Activated CD4-positive, CD25-positive, alpha-beta regulatory T cell (primary cell): ENCODE measurements around the gene REXO5.
"Not testable (repeated sequence)": the region's sequence is repeated elsewhere in the genome, so short reads cannot be mapped to it uniquely, and the experiment has no call there.

Experiments used
- DNase-seq, 4 experiments: peaks; one replicate each; lab custom pipeline; 2025; lab: John Stamatoyannopoulos, UW

The REXO5 gene

DNA sequence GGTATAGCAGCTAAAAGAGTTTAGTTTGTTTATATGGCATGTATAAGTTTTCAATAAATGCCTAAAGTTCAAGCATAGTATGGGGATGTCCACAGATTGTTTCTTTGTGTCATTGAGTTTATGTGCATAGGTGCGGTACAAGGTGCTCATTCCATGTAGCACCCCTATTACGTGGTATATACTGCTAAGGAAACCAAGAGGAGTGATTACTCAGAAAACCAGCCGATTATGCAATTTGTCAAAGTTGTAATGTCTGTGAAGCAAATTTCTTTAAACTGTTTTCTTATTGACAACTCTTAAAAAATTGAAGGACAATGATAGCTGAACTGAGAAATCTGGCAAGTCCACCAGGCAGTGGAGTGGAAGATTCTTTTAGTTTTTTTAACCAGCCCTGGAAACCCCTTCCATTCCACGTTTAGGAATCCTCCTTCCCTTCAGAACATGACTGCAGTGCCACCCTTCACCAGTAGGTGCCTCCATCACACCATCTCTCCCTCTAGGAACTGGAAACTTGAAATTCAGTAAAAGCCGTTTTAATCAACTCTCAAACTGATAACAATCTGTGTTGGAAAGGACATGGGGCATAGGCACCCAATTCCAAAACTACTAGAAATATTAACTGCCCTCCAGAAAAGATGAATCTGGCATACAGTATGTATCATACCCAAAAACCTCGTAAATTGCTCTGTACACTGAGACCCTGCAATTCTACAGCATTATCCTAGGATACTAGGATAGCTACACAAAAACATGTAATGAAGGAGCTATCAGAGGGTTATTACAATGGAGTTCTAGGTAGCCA, 43.5 kb downstream of the REXO5 start:
- DNase-seq, result peak; percentile 15 to 53 (median 31)

DNA sequence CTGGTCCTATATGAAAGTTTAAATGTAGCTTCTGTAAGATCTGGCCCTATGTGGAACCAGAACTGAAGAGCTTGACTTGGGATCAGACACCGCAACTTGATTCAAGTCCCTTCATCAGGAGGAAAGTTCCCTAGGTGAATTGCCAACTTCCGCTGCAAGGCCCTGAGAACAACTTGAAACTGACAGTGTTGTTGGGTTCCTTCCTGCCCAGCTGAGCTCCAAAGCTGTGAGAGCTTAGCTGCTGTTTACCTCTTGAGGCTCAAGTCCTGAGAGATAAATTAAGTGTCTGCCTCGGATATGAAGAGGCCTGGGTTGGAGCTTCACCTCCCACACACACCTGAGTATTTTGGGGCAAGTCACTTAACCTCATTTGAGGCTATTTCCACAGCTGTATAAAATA, 44.7 kb downstream of the REXO5 start:
- DNase-seq, result no peak

DNA sequence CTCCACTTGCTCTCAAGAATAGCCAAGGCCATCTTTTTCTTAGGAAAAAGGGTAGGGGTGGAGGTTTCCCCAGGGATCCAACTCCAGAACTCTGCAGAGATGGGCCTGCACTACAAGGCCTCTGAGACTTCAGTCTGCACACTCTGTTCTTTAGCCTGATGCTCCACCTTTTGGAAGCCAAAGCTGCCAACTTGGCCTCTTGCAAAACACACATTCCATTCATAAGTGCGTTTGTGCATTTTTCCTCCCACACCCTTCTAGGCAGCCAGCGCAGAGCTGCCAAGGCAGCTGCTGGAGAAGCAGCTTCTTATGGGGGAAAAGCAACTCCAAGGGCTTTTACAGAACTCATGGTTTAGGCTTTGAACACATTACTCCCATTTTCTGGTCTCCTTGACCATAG, 45.3 kb downstream of the REXO5 start:
- DNase-seq, result no peak

DNA sequence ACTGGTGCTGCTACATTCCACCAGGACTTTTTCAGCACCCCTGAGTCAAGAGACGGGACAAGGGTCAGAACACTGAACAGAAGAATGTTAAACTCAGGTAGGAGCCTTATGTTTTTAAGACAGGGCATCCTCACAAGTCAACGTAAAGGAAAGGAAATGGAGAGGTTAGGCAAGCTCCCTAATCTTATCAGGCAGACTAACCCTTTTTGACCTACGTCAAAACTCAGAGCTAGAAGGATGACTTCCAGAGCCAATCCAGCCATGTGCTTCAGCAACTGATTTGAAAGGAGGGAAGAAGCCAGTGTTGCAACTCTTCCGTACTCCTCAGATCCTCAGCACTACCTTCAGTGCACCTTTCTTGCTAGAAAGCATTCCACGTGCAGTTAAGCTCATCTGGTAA, 46.8 kb downstream of the REXO5 start:
- DNase-seq, result no peak

DNA sequence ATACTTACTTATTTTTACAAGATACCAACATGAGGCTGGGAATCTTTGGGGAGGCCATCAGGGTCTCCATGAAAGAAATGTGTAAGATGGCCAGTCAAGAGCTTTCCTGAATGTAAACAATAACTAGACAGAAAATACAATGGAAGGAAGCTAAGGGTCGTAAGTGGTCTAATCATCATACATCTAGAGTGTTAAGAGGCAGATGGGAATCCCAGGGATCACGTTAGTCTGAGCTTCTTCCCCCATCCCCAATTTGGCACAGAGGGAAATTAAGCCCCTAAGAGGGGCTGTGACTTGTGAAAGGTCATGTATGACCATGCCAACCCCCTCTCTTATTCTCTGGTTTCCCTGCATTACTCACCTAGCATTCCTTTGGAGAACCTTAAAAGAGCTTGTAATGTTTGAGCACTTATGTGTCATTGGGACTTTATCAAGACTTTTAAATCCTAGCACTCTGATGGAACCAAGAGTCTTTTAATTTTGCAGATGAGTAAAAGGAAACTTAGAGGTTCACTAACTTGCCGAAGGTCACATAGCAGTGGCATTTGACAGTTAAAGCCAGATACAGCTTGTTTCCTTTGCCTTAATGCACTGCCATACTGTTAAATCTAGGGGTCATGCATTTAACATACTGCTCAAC, 47.8 kb downstream of the REXO5 start:
- DNase-seq, result no peak

DNA sequence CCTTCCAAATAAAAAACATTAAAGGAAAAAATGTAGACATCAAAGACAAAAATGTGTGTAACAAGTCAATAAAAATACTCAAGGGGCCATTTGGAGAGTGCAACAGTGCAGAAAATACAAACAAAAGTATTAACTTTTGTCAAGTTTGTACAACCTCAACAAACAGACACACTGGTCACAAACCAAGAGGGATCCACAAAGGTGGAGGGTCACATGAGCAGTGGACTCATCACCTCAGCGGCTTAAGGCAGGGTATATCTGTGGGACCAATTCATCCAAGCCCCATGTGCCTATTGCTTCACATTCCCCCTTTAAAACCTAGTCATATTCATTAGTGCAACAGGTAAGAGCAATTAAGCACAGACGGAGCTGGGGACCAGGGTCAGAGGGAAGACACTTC, 48.6 kb downstream of the REXO5 start:
- DNase-seq, result no peak

DNA sequence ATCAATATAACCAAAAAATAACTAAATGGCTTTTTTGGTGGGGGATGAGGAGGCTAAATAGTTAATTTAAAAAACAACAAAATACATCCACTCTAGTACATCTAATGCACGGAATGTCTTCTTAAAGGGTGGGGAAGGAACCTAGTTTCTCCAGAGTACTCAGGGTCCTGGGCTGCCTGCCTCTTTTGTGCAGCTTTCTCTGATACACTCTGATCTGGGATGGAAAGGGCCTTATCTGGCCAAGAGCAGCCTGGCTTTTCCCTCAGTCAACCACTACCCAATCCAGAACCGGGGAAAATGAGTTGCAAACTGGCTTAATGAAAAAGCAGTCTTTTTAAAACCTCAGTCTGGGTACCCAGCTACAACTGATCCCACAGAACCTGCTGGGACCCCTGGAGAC, 51.0 kb downstream of the REXO5 start:
- DNase-seq, result no peak

DNA sequence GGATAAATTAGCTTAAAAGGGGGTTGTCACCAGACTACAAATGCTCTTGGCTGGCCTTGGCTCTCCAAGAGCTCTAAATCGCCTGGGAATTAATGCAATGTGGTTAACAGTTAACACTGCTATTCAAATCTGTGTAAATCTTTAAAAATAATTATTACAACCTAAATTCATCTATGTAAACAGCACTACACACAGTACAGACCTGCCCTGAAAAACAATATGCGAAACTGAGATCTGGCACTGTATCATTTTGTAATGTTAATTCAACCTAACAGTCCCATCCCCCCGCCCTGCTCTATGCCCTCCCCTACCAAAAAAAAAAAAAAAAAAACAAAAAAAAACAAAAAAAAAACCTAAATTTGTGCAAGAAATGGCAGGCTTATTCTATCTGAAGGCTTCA, 52.9 kb downstream of the REXO5 start:
- DNase-seq, result no peak

DNA sequence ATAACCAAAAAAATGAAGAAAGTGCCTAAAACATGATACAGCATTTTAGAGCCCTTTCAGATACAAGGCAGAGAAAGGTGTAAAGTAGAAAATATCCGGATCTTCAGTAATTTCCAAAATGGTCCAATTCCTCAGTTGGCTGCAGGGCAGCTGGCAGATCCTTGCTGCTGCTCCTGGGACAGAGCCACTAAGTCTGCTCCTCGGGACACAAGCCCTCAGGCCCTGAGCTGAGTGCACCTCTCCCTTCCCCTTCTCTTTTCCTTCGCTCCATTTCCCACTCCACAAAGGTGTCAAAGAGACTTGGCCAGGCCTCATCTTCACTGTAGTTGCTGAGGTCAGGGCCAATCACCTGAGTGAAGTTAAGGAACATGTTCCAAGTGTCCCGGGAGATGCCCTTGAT, 53.4 kb downstream of the REXO5 start:
- DNase-seq, result no peak

DNA sequence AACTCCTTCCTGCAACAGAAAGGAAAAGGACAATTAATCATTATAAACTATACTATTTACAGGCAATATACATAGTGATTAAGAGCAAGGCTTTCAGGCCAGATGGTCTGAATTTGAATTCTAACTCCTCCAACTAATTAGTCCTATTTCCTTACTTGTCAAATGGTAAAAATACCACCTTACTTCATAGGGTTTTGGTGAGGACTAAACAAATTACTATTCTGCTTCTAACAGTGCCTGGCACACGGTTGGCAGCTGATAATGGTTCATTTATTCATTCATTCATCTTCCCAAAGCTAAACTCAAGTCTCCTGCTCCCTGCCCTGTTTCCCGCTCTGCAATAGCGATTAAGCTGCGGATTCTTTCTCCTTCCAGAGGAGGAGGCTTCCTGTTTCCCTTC, 54.0 kb downstream of the REXO5 start:
- no peak for DNase-seq

DNA sequence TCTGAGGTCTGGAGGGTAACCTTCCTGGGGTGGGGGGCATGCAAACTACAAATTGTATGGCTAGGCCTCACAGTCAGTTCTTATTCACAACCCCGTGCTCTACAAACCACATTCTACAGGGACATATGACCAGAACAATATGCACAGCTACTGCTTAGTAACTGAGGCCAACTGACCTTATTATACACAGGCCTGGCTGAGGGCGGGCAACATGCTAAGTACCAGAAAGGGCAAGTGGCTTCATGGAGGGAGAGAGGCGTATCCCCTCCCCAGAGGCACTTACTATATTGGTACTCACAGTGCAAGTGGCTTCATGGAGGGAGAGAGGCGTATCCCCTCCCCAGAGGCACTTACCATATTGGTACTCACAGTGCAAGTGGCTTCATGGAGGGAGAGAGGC, 54.7 kb downstream of the REXO5 start:
- not testable (repeated sequence) for DNase-seq

DNA sequence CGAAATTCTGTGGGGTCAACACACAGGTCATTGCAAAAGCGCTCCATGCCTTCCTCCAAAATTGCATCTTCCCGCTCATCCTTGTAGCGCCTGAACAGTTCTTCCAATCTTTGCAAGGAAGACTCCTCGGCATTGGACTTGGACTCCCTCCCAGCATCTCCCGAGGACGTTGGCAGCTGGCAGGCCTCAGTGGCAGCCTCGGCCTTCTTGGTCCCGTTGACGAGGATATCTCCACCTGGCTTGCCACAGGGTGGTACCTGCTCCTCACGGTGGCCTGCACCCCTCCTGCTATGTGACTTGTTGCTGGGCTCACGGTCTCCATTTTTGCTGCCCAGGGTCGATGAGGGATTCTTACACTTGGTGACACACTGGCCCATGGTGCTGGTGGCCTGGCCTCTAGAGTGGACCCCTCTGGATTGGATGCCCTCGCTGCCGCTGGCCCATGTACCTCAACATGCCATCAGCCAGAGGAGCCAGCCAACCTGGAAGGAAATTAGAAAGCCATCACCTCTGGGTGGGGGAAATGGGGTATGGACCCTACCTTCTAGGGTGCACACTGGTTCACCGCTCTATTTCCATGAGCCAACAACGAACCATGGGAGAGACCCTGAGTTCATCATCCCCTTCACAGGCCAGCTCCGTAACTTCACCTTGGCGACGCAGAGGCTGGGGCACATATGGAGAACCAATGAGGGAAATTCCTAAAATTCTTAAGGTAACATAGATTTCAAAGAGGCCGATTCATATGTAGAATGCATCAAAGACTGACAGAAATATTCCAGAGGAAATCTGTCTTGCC, 56.0 kb downstream of the REXO5 start:
- DNase-seq, result no peak

DNA sequence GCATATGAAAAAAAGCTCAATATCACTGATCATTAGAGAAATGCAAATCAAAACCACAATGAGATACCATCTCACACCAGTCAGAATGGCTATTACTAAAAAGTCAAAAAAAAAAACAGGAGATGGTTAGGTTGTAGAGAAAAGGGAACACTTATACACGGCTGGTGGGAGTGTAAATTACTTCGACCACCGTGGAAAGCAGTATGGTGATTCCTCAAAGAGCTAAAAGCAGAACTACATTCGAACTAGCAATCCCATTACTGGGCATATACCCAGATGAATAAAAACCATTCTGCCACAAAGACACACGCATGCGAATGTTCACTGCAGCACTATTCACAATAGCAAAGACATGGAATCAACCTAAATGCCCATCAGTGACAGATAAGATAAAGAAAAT, 58.0 kb downstream of the REXO5 start:
- not testable (repeated sequence) for DNase-seq

DNA sequence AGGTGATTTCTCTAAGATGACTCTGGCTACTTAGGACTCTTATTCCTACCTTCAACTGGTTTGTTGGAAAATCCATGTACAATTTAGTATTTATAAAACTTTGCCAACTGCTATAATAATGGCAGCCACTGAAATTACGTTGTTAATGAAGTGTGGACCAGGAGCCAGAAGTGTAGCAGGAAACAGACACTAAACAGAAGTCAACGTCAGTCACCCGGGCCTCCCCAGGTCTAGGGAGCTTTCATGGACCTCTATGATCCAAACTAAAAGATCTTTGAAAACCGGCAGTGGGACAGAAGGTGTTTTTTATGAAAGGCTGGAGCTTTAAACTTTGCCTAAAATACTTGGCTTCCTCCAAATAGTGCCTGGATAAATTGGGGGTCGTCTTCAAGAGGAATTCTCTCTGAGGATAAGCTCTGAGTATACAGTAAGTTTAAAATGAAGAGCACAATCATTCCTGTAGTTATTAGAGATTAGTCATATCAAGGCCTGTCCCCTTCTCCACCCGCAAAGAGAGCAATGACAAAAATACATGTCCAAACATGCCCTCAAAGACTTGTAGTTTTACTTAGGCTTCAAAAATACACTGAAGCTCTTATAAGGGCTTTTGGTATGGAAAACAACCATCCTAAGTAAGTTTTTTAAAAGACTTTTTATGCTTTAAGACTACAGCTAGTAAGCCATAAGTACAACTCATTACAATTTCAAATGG, 59.2 kb downstream of the REXO5 start:
- DNase-seq, result no peak

DNA sequence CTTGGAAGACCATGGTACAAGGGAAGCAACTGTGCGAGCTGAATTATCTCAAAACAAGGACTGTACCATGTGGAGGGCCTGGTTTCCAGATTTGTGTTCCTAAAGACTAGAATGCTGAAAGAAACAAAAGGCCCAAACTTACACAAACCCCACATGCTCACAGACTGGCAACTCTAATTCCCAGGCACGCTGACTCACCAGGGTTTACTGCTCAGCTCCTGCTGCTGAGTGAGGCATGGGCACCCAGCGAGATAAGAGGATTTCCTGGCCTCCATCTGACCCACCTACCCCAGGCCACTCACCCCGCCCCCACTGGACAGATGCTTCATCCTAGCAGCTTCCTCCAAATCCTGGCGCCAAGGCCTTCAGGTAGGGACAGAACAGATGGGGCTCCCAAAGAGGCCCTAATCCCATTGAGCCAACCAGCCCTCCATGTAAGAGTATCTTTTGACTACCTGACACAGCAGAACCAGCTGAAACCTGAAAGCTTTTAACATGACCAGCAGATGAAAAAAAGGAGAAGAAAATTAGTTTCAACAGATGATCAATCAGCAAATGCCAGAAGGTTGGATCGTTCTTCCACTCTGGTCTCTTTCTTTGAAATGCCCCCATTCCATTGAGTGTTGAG, 59.9 kb downstream of the REXO5 start:
- no peak for DNase-seq

DNA sequence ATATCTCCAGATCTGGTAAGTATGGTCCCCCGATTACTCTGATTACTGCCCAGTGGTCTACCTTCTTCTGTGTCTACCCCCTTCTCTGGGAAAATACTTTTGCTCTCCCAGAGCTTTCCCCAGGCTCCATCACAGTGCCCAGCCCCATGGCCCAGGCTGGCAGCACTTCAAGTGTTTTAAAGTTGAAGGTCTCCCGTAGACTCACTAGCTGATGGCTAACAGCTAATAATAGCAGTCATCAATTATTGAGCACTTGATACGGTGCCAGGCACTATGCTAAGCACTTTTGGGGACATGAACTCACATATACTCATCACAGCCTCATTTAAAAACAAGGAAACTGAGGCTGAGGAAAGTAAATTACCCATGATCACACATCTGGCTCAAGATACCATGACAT, 60.5 kb downstream of the REXO5 start:
- no peak for DNase-seq

DNA sequence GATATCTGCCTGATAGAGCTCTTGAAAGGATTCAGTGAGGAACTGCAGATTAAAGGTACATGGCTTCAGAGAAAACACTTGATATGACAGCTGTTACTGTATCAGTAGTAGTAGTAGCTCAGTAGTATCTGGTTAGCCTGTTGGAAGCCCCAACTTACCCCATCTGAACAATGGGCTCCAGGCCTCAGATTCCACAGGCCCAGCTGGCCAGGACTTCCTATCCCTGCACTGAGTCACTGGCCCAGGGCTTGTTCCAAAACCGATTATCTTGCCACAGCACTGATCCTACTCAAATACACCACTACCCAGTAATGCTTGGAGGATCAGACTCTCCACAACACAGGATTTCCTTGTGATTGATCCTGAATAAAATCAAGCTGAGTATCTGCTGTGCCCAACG, 61.3 kb downstream of the REXO5 start:
- no peak for DNase-seq

DNA sequence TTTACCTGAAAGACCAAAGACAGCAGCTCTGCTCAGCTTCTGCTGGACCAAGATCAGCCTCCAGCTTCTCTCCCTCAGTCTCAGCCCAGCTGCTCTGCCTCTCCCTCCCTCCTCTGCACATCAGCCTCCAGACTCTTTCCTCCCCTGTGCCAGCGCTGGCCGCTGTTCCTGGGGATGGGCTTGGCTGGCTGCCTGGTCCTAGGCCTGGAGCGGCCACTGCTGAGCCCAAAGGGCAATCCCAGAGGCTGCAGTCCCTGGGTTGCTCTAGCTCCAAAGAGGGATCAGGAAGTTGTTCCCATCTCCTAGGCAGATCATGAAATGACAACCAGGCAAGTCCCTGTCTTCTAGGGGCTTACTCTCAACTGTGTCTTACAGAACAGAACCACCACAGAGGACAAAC, 62.6 kb downstream of the REXO5 start:
- no peak for DNase-seq

DNA sequence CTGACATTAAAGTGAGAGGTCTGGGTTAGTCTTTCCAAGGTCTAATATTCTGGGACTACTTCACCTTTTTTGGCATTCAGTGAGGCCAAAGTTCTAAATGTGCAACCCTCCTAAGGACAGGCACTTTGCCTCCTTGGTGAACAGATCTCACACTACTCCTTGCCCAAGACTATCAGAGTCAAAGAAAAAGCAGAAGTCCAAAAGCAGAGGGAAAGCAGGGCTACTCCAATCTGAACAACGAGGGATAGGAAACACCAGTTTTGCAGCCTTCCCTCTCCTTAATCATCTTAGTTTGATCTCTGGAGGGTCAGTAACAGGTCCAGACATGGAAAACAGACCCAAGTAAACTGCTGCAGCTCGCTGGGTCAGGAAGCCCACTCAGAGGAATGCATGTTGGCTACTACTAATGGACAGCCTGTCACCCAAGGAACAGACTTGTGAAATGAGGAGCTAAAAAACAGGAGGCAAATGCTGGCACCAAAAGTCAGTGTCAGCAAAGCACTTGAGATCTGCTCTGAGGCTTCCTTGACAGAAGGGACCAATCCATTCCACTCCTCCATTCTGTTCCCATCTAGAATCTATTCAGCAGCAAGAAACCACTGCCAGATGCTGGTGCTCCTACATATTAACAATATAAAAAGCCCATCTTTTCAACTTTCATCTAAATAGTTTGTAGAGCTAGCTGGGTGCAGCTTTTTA, 63.9 kb downstream of the REXO5 start:
- DNase-seq, result no peak

DNA sequence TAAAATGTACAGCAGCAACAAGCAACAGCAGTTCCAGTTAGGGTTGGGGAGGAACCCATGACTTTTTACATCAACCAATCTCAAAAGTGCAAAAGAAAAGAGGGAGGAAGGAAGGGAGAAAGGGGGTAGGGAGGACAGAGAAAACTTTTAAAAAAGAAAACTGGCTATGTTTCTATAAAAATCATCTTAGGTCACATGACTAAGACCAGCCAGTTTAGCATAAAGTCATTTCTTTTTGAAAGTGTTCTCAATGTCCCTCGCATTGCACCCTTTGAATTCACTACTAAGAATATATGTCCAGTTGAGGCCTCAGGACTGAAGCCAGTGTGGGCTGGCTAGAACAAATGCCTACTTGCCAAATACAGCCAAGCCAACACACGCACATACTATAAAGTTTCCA, 64.9 kb downstream of the REXO5 start:
- no peak for DNase-seq
